ENCODE measurements around the gene CAPZA2. TPM values are rescaled to one million over a fixed set of nuclear protein-coding genes. Genes with fewer than 3 reads are reported as not detected.
"Not testable (repeated sequence)": the region's sequence is repeated elsewhere in the genome, so short reads cannot be mapped to it uniquely, and the experiment has no call there.

The CAPZA2 gene
- total RNA-seq, 1 experiment from 2014 or later = 153 TPM

DNA sequence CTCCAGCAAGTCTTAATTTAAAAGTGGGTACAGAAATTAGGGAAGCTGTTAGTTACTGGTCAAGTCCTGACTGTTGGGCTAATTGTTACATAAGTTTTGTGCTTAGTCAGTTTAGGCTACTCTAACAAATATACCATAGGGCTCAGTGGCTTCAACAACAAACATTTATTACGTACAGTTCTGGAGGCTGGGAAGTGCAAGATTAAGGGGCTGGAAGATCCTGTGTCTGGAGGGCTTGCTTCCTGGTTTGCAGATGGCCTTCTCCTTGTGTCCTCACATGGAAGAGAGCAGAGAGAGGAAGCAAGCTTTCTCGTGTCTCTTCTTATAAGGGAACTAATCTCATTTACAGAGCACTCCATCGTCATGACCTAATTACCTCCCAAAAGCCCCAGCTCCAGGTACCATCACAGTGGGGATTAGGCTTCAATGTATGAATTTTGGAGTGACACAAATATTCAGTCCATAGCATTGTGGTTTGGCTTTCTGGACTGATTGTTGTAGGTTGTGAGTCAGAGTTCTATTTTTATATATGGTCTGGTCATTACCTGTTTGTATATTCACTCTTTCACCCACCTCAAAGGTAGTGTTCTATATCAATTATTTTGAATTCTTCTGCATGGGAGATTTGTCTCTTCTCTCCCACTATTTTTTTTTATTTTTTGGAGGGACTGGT is 108.0 kb downstream of the CAPZA2 start (continued):
- TF ChIP-seq, protein P1, sequence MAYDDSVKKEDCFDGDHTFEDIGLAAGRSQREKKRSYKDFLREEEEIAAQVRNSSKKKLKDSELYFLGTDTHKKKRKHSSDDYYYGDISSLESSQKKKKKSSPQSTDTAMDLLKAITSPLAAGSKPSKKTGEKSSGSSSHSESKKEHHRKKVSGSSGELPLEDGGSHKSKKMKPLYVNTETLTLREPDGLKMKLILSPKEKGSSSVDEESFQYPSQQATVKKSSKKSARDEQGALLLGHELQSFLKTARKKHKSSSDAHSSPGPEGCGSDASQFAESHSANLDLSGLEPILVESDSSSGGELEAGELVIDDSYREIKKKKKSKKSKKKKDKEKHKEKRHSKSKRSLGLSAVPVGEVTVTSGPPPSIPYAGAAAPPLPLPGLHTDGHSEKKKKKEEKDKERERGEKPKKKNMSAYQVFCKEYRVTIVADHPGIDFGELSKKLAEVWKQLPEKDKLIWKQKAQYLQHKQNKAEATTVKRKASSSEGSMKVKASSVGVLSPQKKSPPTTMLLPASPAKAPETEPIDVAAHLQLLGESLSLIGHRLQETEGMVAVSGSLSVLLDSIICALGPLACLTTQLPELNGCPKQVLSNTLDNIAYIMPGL (CRISPR knock-in tag; IDR thresholded peaks at IDR 0.05) = no peak
- no peak for TF ChIP-seq MYBL2 (CRISPR knock-in tag; IDR thresholded peaks at IDR 0.05)
- TF ChIP-seq GTF2I (CRISPR knock-in tag; conservative IDR thresholded peaks at IDR 0.05) = no peak
- no peak for TF ChIP-seq ELF4 (CRISPR knock-in tag; IDR thresholded peaks at IDR 0.05; ENCODE audit: low read depth)
- no peak for TF ChIP-seq EMX1 (CRISPR knock-in tag; IDR thresholded peaks at IDR 0.05)
- no peak for TF ChIP-seq ESRRA (CRISPR knock-in tag; IDR thresholded peaks at IDR 0.05; ENCODE audit: borderline replicate concordance)
- TF ChIP-seq TCF7 (CRISPR knock-in tag; IDR thresholded peaks at IDR 0.05; ENCODE audit: low read depth) = no peak
- no peak for TF ChIP-seq RORB (CRISPR knock-in tag; IDR thresholded peaks at IDR 0.05)
- TF ChIP-seq PRRX2 (CRISPR knock-in tag; IDR thresholded peaks at IDR 0.05) = no peak
- no peak for TF ChIP-seq SMAD3 (CRISPR knock-in tag; IDR thresholded peaks at IDR 0.05; ENCODE audit: borderline replicate concordance)
- TF ChIP-seq NR2C2 (CRISPR knock-in tag; IDR thresholded peaks at IDR 0.05) = no peak
- TF ChIP-seq ZNF263 (CRISPR knock-in tag; IDR thresholded peaks at IDR 0.05; ENCODE audit: low read depth) = no peak
- TF ChIP-seq TP53 (CRISPR knock-in tag; IDR thresholded peaks at IDR 0.05) = no peak

DNA sequence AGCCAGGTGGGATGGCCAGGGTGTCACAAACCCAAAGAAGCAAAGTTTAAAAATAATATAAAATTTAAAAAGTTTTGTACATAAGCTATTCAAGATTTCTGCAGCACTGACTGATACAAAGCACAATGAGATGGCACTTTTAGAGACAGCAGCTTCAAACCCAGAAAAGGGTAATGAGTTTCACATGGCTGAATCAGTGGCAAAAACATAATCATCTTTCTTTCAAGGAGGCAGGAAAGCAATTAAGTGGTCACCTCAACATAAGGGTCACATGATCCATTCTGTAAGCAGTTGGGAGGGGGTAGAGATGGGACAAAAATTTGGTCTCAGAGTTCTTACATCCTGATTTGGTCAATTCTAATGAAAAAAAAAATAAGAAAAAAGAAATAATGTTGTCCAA is 108.8 kb downstream of the CAPZA2 start:
- peaks cover 61% of the 10 kb centered on the region for H3K4me1 Mint-ChIP-seq
- H3K27me3 Mint-ChIP-seq (ENCODE audit: low read depth); ATAC-seq; POLR2A ChIA-PET; H3K9me3 Mint-ChIP-seq; H3K4me3 Mint-ChIP-seq; H3K36me3 Mint-ChIP-seq; DNase-seq (ENCODE audit: low spot score): not testable (repeated sequence)
- CTCF ChIA-PET = interaction anchor here (1.6 to 1.9 kb wide), 4 partner anchors 14 to 148 kb away, joined by 4 to 11 read pairs (median 5); no protein-coding TSS in a partner anchor
- peak overlapping the region; percentile 71 for H3K27ac Mint-ChIP-seq

Other genes with a start within 250 kb of the CAPZA2 start
- gene MET, start 190.4 kb upstream of the CAPZA2 start, total RNA-seq (2021) = 9.4 to 12.8 TPM (median 11.6 TPM) in 3 replicates
- gene ST7, start 90.9 kb downstream of the CAPZA2 start, total RNA-seq (2021) = 9.0 to 12.4 TPM (median 10.3 TPM) in 3 replicates

All from WTC11 (cell line).